ENCODE results near the gene GLB1L.

Gene GLB1L

DNA sequence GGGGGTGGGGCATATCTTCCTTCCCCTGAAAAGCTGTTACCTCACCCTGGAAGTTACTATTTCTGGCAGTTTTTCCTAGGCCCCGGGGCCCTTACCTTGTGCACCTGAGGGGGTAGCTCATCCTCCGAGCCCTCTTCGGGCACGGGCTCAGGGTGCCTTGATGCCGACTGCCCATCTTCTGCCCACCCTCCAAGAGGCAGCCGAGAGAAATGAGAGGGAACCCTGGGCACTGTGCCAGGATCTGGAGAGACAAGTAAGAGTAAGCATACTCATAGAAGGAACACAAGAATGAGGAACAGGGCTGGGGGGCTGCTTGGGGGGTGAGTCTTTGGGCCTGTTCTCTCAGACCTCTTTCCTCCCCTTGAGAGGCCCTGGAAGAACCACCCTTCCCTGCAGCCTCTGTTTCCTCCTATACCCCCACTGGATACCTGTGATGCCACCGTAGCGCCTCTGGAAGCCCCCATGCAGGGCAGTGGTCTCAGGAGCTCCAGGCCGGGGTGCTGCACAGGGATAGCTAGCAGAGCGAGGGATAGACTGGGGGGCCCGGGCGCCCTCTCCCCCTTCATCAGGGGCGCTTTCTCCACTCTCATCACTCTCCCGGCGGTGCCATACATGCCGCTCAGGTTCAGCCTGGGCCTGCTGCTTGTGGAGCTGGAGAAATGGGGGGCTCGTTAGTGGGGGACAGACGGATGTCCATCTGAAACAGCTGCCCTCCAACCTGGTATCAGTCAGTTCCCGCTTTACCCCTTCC lies 24.4 kb downstream of the GLB1L start:
- DNase-seq: no peak

DNA sequence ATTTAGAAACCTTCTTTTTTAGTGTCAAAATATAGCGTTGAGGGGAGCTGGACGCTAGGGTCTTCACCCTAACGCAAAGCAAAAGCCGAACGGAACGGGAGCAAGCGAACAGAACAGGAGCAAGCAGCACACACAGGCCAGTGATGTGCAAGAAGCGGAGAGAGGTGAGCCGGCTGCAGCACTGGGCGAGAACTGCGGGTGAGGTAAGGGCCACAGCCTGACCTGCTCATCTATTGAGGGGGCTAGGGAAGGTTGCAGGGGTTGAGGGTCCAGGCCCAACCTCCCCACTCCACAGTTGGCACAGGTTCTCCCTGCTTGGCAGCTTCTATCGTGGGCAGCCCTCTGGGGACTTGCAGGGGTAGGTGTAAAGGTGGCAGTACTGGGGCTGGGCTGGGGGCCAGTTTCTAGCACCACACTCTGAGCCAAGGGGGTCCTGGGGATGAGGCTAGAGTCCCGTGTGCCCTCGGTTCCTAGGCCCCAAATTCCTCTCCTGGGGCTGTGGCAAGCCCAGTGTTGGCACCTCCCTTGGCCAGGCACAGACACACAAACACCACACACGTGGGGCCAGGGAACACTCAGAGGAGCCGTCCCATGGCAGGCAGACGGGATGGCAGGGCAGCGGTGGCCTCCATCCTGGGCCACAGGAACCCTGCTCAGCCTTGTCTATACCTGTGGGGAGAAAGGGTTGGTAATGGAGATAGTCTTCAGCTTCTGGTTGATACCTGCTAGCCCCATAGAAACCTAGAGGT lies 25.3 kb downstream of the GLB1L start:
- DNase-seq: no peak

DNA sequence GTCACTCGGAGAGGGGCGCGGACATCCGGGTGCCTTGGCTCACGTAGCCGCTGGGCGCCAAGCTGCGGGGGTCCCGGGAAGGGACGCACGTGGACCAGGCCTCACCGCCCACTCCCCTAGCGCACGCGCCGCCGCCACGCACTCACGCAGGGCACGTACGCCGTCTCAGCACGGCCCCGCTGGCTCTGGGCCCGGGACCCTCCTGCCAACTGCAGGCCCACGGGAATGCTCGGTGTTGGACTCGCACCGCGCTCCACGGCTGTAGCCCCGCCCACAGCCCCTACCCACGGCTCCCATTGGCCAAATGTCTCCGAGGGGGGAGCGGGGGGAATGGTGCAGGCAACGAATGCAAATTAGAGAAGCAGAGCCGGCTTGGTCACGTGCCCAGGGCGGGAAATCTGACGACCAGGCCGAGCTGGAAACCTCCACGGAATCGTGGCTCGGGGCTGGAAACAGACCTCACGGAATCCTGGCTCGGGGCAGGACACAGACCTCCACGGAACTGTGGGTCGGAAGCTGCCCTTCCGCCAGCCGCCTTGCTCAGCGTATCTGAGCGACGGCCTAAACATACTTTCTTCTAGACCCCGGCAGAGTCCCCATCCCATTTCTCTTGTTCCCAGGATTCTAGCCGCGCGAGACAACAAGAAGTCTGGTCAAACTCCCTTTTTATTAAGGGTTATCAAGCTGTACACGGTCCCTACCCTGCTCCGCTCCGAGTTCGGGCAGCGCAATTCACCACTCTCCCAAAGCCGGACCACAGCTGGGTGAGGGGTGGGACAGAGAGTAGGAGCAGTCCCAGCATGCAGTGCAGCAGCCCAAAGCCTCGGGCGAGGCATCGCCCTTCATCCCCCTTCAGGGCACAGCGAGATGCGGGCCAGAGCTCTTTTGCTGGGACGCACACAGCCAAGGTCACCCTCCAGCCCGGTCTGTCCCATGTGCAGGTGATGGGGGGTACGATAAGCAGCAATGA lies 26.2 kb downstream of the GLB1L start, which contains the start of gene ABCB6:
Gene ABCB6, minus strand, starts transcription at position 227 of the 970 bp plus-strand sequence. CDS start 285 bp downstream, outside the sequence.
- peak; percentile 89 for DNase-seq

DNA sequence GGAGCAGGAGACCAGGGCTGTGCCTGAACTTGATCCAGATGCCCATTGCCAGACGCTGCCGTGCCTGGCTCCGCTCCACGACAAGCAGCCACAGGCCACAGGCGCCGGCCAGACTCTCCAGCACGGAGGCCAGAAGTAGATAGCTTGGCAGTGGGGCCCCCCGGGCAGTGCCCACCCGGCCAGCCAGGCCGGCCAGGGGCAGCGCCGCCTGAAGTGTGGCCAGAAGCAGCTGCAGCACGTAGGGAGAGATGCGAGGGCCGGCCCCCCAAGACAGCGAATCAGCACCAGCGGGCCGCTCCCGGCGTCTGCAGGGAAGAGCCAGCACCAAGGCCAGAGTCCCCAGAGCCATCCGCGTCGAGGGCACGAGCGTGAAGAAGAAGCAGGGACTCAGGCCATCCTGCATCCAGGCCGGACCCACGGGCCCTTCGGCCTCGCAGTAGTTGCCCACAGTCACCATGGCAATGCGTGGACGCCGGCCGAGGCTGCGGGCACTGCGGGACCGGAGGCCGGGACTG lies 27.0 kb downstream of the GLB1L start:
- DNase-seq: peak; percentile 69

DNA sequence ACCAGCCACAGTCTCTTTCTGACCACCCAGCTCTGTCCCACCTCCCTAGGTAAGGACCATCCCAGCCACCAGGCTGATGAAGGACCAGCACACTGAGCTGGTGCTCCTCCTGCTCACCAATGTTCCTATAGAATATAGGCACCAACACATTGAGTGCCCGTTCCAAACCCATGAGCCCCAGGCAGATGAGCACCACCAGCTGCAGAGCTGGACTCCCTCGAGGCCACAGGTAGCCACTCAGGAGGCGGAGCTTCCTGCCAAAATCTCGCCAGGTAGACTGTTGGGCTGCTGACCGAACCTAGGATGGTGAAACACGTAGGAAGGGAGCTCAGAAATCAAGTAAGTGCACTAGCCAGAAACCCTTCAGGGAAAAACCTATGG lies 28.7 kb downstream of the GLB1L start:
- no peak for DNase-seq

DNA sequence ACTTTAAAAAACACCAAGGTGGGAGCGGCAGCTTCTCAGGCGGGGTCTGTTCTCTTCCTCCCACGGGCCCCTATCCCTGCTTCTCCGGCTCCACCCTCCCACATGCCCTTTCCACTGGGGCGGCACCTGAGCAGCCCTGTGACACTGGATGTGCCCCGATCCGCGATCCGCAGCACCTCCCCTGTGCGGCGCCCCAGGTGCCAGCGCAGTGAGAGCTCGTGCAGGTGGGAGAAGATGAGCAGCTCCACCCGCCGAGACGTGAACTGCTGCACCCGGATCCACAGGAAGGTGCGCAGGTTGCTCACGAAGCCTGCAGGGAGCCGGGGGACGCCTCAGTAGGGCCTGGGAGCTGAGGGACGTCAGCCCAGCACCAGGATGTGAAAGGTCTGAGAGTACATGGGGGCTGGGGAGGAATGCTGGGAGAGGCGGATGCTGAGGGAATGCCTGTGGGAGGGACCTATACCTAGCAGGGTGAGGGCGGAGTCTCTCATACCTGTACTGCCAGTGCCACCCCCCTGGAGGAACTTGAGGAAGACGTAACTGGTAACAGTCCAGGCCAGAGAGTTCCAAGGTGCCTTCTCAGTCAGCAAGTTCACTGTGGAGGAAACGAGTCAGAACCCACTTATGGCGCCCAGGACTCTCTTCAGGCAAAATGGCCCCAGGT lies 29.2 kb downstream of the GLB1L start:
- no peak for DNase-seq

DNA sequence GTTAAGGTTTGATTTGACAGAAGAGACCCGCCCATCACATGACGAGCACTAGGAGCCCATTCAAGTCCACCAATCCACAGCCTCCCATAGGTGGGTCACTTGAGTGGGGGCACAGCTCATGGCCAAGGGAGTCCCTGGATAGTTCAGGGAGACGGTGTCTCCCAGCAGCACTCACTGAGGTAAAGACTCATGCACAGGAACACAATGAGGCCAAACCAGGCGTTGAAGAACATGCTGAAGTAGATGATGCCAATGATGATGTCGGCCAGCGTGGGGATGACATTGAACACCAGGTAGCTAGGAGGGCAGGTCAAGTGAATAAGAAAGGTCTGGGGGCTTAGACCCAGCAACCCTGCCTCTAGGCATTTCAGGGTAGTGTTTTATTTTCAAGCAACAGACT lies 30.5 kb downstream of the GLB1L start:
- DNase-seq: no peak

DNA sequence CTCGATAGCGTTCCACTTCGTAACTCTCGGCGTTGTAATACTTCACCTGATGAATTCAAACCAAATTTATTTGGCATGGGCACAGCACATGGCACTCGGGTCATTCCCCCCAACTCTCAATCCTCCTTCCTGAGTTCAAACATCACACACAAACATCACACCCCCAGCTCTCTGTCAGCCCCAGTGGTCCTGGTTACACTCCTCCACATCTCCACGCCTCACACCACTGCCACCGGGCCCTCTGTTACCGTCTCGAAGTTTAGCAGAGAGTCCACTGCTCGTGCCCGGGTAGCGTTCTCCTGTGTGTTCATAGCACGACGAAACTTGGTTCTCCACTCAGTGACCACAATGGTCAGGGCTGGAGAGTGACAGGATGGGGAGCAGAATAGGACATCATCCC lies 31.1 kb downstream of the GLB1L start:
- DNase-seq: no peak

DNA sequence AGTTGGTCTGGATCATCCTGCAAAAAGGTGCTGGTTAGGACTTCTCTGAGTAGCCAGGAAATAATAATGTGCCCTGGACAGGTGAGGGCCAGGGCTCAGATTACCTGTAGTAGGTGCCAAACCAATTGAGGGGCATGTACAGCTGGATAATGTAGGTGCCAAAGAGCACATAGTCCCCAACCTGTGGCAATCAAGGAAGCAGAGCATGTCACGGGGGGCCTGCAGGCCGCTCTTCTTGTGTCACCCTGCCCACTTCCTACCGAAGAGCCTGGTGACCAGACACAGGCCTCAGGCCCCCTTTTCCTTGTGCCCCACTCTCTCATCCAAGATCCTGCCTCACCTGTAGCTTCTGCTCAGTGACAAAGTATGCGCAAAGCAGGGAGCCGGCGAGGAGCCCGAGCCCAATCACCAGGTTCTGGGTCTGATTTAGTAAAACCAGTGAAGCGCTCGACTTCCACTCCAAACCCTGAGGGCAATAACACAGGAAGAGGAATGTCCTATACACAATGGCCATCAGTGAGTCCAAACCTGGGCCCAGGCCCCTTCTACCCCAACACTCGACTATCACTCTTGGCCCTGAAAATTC lies 31.7 kb downstream of the GLB1L start:
- no peak for DNase-seq

DNA sequence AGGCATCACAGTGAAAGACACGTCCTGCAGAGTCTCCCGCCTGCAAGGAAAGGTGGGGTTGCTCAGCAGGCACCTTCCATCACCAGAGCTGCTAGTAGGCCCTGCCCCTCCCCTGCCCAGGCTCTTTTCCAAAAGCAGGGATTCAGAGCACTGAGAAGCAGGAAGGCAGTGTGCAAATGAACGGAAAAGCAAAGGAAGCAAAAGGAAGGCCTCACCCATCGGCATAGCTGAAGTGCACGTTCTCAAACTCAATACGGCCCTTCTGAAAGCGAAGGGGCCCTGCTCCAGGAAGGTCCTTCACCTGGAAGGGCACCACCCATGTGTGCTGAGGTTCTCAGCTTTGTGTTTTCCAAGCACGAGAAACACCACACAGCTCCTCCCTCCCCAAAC lies 32.2 kb downstream of the GLB1L start:
- DNase-seq: no peak

DNA sequence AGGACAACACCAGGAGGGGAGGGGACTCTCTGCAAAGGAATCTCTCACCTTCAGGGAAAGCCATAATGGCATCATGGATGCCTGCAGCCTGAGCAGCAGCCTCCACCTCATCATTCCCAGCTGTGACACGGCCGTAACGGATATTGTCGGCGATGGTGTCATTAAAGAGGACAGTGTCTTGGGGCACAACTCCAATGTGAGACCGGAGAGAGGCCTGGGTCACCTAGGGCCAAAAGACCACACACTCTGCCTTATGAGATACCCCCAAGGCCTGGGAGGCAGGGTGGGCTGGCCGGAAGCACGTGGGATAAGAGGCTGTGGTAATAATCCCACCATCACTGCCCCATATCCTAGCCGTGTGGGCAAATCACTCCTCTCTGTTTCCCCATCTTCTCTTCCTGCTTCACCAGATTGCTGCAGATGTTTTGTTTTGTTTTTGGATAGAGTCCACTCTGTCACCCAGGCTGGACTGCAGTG lies 34.3 kb downstream of the GLB1L start:
- no peak for DNase-seq

DNA sequence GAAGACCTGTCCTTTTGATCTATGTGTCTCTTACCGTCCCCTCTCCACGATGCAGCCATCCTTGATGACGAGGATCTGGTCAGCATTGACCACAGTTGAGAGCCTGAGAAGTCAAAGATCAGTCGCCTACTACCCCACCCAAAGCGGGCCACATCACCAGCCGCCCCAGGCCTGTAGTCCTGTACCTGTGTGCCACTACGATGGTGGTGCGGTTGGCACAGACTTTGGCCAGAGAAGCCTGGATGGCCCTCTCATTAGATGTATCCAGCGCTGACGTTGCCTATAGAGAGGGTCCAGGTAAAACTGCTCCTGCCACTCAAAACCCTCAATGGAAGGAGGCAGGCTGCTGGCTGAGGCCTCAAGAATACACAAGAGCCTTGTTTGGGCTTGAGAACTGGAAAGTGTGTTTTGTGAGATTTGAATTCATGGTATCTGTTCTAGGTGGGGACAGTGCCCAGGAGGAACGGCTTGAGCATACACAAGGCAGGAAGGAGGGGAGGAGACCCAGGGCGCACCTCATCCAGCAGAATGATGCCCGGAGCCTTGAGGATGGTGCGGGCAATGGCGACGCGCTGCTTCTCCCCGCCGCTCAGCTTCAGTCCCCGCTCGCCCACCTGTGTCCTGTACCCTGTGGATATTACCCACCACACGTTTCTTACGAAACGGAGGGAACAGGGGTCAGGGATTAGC lies 34.9 kb downstream of the GLB1L start:
- no peak for DNase-seq

DNA sequence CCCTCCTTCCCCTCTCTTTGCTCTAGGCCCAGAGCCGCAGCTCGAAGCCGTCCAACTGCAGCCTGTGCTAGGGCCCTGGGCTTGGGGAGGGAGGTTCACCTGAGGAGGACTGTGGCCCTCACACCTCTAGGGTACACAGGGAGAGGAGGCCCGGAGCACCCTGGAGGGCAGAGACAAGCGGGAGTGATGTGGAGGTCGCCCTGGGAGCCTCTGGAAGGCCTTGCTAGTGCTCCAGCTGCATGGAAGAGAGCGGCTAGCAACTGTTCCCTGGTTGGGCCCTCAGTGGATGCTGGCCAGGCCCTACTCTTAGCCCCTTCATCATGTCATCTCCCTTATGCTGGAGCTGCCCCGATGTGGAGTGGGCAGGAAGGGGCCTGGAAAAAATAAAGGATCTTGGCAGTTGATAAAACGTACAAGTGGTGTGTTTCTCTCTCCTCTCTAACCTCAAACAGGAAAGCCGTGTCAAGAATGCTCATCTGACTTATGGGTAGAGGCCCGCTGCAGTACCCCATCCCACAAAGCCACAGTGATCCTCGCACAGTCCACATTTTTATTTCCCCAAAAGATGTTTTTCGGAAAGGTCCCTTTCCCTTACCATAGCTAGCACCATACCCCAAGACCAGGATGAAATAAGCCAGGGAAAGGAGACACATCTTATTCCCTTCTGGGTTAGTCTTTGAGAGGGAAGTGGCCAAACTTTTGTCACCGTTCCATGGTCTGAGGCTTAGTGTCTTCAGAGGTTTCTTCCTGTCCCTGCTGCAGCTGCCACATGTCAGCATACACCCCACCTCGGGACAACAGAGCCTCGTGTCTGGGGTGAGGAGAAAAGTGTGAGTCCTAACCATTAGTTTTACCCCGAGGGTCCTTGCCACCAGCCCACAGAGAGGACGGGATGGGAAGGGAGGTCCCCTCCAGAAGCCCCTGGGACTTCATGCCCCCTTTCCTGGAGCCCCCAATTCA lies 35.7 kb downstream of the GLB1L start:
- no peak for DNase-seq

DNA sequence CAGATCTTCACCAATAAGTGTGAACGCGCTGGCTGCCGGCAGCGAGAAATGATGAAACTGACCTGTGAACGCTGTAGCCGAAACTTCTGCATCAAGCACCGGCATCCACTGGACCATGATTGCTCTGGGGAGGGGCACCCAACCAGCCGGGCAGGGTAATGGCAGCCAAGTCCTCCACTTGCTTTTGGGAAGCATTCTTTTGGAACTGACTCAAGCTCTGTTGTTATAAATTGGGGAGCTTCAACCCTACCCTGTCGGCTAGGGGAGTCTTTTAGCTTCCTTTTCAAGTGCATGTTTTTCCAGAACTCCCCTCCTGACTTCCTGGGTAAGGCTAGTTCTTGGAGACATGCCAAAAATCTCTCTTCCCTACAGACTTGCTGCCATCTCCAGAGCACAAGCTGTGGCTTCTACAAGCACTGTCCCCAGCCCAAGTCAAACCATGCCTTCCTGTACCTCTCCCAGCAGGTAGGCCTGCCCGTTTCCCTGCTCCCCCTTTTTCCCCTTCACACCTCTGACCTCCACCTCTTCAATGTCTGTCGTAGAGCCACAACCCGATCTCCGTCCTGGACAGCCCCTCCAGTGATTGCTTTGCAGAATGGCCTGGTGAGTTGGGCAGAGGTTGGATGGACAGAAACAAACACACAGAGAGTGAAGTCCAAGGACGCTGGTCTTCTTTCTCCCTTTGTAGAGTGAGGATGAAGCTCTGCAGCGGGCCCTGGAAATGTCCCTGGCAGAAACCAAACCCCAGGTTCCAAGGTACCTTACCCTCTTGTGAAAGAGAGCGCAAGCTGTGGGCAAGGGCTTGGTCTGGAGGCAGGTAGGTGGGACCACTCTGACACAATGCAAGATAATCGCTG lies 37.1 kb downstream of the GLB1L start:
- DNase-seq: no peak

DNA sequence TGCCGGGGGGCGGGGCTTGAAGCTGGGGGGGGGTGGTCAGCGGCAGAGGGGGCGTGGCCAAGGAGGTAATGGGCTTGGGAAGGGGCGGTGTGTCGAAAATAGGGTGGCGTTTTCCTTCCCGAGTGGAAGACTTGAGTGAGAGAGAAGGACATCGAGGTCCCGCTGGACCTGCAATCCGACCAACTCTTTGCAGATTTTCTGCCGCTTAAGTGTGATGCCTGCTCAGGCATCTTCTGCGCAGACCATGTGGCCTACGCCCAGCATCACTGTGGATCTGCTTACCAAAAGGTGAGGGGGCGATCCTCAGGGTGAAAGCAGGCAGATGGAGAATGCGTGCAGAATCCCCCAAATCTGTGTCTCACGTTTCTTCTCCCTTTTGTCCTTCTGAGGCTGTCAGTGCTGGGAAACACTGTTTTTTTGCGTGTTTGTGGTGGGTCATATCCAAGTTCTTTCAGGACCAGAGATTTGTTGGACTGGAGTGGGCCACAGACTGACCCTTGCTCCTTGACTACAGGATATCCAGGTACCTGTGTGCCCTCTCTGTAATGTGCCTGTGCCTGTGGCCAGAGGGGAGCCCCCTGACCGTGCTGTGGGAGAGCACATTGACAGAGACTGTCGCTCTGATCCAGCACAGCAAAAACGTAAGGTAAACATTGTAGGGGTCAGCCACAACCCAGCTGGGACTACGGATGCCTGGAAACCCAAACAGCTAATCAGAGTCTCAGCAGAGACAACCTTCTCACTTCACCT lies 37.9 kb downstream of the GLB1L start:
- DNase-seq: no peak

DNA sequence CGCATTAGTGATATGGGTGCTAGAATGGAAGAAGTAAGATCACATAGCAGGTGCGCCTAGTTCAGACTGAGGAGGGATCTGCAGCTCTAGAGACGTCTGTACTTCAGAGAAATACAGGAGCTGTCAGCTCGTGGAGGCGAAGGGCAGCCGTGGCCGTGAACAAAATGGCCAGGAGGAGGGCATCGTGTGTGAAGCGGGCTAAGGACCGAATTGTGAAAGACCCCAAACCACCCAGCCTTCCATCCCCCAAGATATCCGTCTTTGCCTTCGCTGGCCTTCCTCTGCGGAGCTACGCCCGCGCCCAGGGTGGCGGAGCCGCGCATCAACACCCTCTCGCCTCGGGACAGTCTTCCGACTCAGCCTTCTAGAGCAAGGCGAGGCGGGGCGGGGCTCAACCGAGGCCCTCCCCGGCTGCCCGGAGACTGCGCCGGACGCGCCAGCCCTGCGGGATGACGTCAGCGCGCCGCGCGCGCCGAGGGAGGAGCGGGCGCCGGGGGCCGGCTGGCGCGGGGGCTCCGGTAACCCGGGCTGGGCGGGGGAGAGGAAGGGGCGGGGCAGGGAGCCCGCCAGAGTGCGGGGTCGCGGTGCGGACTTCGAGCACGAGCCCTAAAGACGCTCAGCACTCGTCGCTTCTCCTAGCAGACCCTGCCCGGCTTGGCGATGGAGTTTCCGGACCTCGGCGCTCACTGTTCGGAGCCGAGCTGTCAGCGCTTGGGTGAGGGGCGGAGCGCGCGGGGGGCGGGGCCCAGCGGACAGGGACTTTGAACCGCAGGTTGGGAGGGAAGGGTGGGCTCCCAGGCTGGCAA lies 38.7 kb downstream of the GLB1L start, which contains the start of gene ZFAND2B:
Gene ZFAND2B, plus strand, starts transcription at position 455 of the 806 bp plus-strand sequence. Its CDS starts 206 bp downstream, at position 661.
- DNase-seq: peak; percentile 92

DNA sequence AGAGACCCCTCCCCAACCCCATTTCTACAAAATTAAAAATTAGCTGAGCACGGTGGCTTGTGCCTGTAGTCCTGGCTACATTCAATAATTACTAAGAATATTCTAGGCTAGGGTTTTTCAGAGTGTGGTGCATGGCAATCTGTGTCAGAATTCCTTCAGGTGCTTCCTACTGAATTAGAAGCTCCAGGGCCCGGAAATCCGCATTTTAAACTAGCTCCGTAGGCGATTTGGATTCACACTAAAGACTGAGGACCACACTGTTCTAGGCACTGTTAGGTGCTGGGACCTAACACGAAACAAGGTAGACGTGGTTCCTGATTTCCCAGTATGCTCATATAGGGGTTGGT lies 39.3 kb downstream of the GLB1L start:
- no peak for DNase-seq
